HG02970 (cell line): ENCODE measurements around the gene PTPRJ.
"Not testable (repeated sequence)": the region's sequence is repeated elsewhere in the genome, so short reads cannot be mapped to it uniquely, and the experiment has no call there.

Experiments
- ATAC-seq: cut with Tn5 transposase; IDR thresholded peaks from one replicate; pipeline ENCODE4 v1.9.1; 2021; ENCODE audit warnings: mild to moderate bottlenecking, moderate library complexity, moderate number of reproducible peaks; ENCODE audit not compliant: unreplicated experiment, low FRiP score

Gene PTPRJ

GRCh38 chr11:48177661-48178060, 197.3 kb downstream of the PTPRJ start:
- no peak for ATAC-seq

- no peak for ATAC-seq
Measured at GRCh38 chr11:48180627-48181026, 200.3 kb downstream of the PTPRJ start.

- ATAC-seq = no peak
Measured at GRCh38 chr11:48182860-48183526, 202.6 kb downstream of the PTPRJ start.

- ATAC-seq = no peak
Measured at GRCh38 chr11:48184452-48184851, 204.1 kb downstream of the PTPRJ start.

- ATAC-seq = not testable (repeated sequence)
Measured at GRCh38 chr11:48190906-48191654, 210.7 kb downstream of the PTPRJ start.

- no peak for ATAC-seq
Measured at GRCh38 chr11:48193876-48194275, 213.5 kb downstream of the PTPRJ start.

- ATAC-seq = no peak
Measured at GRCh38 chr11:48207881-48208280, 227.5 kb downstream of the PTPRJ start.

GRCh38 chr11:48210052-48210451, 229.7 kb downstream of the PTPRJ start:
- ATAC-seq = no peak

- no peak for ATAC-seq
Measured at GRCh38 chr11:48216510-48216909, 236.2 kb downstream of the PTPRJ start, which contains the start of gene OR4B1. TSS of gene OR4B1 (plus strand) at chr11:48216810. CDS start at chr11:48216810, 0 bp downstream.
